Right lobe of liver (tissue), 4 donors: ENCODE results near the gene ZDHHC14.

Experiments
- POLR2A ChIP-seq: fragments of 450-650 bp; IDR thresholded peaks from one replicate; pipeline ENCODE4 v1.6.1; 2017; ENCODE audit warnings: antibody characterized with exemption, mild to moderate bottlenecking
- TF ChIP-seq, protein P1 (sequence below), 4 donors: fragments of 200-600 bp in 3 of 4; fragments of 450-650 bp in 1 of 4; IDR thresholded peaks; one replicate each; pipeline versions ENCODE4 v1.5.1 to v1.8.0; 2016 to 2022; ENCODE audit warnings: antibody characterized with exemption in 4 of 4, mild to moderate bottlenecking in 2 of 4
- donor health status: DM: no; HTN: no; CAD: no.
- donor health status: DM: no; HTN: no; CAD: no.
- donor health status: DM: no; HTN: yes; CAD: no.

DNA sequence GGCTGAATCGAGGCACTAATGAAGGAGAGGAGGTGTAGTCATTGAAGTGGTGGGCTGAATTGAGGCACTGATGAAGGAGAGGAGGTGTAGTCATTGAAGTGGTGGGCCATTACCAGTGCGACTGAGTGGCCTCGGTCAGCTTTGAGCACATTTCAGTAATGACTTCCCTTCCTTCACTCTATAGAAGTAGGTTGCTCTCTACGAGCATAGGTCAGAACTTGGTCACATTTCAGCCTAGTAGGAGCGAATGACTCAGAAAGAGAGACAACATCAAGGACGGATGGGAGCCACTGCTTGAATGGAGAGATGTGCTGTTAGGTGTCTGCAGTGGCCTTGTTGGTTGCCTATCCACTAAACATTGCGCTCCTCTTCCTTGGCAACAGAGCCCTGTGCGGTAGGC lies 39.5 kb downstream of the ZDHHC14 start:
- TF ChIP-seq, protein P1, sequence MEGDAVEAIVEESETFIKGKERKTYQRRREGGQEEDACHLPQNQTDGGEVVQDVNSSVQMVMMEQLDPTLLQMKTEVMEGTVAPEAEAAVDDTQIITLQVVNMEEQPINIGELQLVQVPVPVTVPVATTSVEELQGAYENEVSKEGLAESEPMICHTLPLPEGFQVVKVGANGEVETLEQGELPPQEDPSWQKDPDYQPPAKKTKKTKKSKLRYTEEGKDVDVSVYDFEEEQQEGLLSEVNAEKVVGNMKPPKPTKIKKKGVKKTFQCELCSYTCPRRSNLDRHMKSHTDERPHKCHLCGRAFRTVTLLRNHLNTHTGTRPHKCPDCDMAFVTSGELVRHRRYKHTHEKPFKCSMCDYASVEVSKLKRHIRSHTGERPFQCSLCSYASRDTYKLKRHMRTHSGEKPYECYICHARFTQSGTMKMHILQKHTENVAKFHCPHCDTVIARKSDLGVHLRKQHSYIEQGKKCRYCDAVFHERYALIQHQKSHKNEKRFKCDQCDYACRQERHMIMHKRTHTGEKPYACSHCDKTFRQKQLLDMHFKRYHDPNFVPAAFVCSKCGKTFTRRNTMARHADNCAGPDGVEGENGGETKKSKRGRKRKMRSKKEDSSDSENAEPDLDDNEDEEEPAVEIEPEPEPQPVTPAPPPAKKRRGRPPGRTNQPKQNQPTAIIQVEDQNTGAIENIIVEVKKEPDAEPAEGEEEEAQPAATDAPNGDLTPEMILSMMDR (IDR thresholded peaks at IDR 0.05), result no peak
- no peak for TF ChIP-seq POLR2A
